Tibial nerve (tissue), 4 donors: ENCODE data around the gene CRYZL1.

ENCODE experiments used
- EP300 ChIP-seq, 2 donors: sonication (generic); formaldehyde crosslinking; IDR thresholded peaks; one replicate each; pipeline ENCODE4 v1.6.1; 2017; ENCODE audit warnings: antibody characterized with exemption in 2 of 2, mild to moderate bottlenecking in 1 of 2
- POLR2A ChIP-seq, 2 donors: fragments of 450-650 bp; IDR thresholded peaks; one replicate each; pipeline ENCODE4 v1.6.1; 2017; ENCODE audit warnings: antibody characterized with exemption in 2 of 2, mild to moderate bottlenecking in 2 of 2, moderate library complexity in 2 of 2
- TF ChIP-seq, protein P1 (sequence below), 5 experiments: fragments of 200-600 bp in 3 of 5; fragments of 450-650 bp in 2 of 5; sonication (generic) in 3 of 5; IDR thresholded peaks; one replicate each; pipeline ENCODE4 v1.5.1; 2016 to 2019; ENCODE audit warnings: antibody characterized with exemption in 5 of 5, mild to moderate bottlenecking in 3 of 5, moderate library complexity in 2 of 5

DNA sequence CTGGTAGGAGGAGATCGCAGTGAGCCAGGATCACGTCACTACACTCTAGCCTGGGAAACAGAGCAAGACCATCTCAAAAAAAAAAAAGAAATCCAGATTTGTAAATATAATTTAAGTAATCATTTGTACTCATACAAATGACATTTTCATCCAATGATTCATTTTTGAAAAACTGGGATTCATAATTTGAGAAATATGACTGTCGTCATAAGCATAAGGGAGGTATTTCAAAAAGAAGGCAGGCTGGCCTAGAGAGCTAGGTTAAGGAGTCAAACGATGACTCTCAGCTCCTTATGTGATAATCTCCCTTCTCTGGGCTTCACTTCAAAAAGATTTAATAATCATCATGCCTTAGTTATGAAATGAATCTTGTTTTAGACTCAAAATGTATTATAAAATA lies 101.9 kb downstream of the CRYZL1 start:
- TF ChIP-seq, protein P1, sequence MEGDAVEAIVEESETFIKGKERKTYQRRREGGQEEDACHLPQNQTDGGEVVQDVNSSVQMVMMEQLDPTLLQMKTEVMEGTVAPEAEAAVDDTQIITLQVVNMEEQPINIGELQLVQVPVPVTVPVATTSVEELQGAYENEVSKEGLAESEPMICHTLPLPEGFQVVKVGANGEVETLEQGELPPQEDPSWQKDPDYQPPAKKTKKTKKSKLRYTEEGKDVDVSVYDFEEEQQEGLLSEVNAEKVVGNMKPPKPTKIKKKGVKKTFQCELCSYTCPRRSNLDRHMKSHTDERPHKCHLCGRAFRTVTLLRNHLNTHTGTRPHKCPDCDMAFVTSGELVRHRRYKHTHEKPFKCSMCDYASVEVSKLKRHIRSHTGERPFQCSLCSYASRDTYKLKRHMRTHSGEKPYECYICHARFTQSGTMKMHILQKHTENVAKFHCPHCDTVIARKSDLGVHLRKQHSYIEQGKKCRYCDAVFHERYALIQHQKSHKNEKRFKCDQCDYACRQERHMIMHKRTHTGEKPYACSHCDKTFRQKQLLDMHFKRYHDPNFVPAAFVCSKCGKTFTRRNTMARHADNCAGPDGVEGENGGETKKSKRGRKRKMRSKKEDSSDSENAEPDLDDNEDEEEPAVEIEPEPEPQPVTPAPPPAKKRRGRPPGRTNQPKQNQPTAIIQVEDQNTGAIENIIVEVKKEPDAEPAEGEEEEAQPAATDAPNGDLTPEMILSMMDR (IDR thresholded peaks at IDR 0.05) = no peak
- no peak for TF ChIP-seq EP300 (IDR thresholded peaks at IDR 0.05)
- TF ChIP-seq POLR2A (IDR thresholded peaks at IDR 0.05) = no peak
